ENCODE results near the gene MPIG6B. TPM values are rescaled to one million over a fixed set of nuclear protein-coding genes. Genes with fewer than 3 reads are reported as not detected.

Gene MPIG6B
- total RNA-seq = under 1 TPM in 1 of 4 donors, not detected in 3; 0.54 TPM

- 80 to 82% methylated on average over 1 to 2 of the region's 46 CpGs for WGBS, 2 donors (ENCODE audit: low coverage in 1 of 2)
- Histone ChIP-seq H3K4me1 (peaks cover 0 to 21% (median 9%) of the 10 kb centered on the region in 3 donors), H3K27ac (no peak within 1 kb of the TSS), H3K4me3 (no peak within 1 kb of the TSS), H3K27me3 (no peaks in the 10 kb centered on the region), H3K9me3 (no peaks in the 10 kb centered on the region), H3K36me3 (peaks cover 0 to 34% of the 10 kb centered on the region in 2 donors)
- ATAC-seq = no peak
- TF ChIP-seq POLR2A (IDR thresholded peaks at IDR 0.05) (no peak), EP300 (IDR thresholded peaks at IDR 0.05) (no peak)
These were observed at the start of gene MPIG6B for GRCh38 chr6:31723245-31723979. Gene MPIG6B, plus strand, starts transcription at chr6:31723373. Its CDS starts 11 bp downstream, at chr6:31723384.

- TF ChIP-seq POLR2AphosphoS5 (IDR thresholded peaks at IDR 0.05) (no peak), EP300 (IDR thresholded peaks at IDR 0.05) (no peak), CTCF (IDR thresholded peaks at IDR 0.05) (no peak), POLR2A (IDR thresholded peaks at IDR 0.05) (no peak)
- ATAC-seq = no peak
These were observed 46.8 kb upstream of the MPIG6B start for GRCh38 chr6:31676322-31676903.

GRCh38 chr6:31676904-31677303 is 46.3 kb upstream of the MPIG6B start:
- 57% methylated on average over 6 of the region's 6 CpGs; no CpG with 5 or more reads in 1 of the 2 donors for WGBS, 2 donors (ENCODE audit: low coverage in 1 of 2)

More at GRCh38 chr6:31676322-31676903, 46.8 kb upstream of the MPIG6B start:
- Histone ChIP-seq H3K27ac (no peak overlapping the region), H3K27me3 (no peaks in the 10 kb centered on the region), H3K9me3 (no peaks in the 10 kb centered on the region), H3K36me3 (peaks cover 0 to 31% of the 10 kb centered on the region in 2 donors), H3K4me1 (peaks cover 0 to 16% (median 5%) of the 10 kb centered on the region in 3 donors), H3K4me3 (no peak overlapping the region)
- WGBS, 2 donors (ENCODE audit: low coverage in 1 of 2) = 70 to 85% methylated on average over 2 to 3 of the region's 4 CpGs

GRCh38 chr6:31677955-31678354 is 45.2 kb upstream of the MPIG6B start:
- no peak for ATAC-seq
- Histone ChIP-seq H3K36me3 (peaks cover 0 to 16% of the 10 kb centered on the region in 2 donors), H3K4me1 (peaks cover 0 to 25% (median 5%) of the 10 kb centered on the region in 3 donors), H3K9me3 (no peaks in the 10 kb centered on the region), H3K4me3 (no peak overlapping the region), H3K27ac (no peak overlapping the region), H3K27me3 (no peaks in the 10 kb centered on the region)
- TF ChIP-seq POLR2A (IDR thresholded peaks at IDR 0.05) = no peak
- no peak for TF ChIP-seq POLR2AphosphoS5 (IDR thresholded peaks at IDR 0.05)
- TF ChIP-seq CTCF (IDR thresholded peaks at IDR 0.05) = no peak
- no peak for TF ChIP-seq EP300 (IDR thresholded peaks at IDR 0.05)
- WGBS, 2 donors (ENCODE audit: low coverage in 1 of 2) = 74 to 81% methylated on average over 5 to 8 of the region's 8 CpGs

More at GRCh38 chr6:31676904-31677303, 46.3 kb upstream of the MPIG6B start:
- peaks cover 0 to 26% of the 10 kb centered on the region in 2 donors for H3K36me3 ChIP-seq
- peaks cover 0 to 20% (median 5%) of the 10 kb centered on the region in 3 donors for H3K4me1 ChIP-seq
- no peak overlapping the region for H3K27ac ChIP-seq
- no peak for ATAC-seq
- H3K27me3 ChIP-seq = no peaks in the 10 kb centered on the region
- H3K4me3 ChIP-seq = no peak overlapping the region
- H3K9me3 ChIP-seq = no peaks in the 10 kb centered on the region
- TF ChIP-seq POLR2A (IDR thresholded peaks at IDR 0.05) (no peak), CTCF (IDR thresholded peaks at IDR 0.05) (no peak), EP300 (IDR thresholded peaks at IDR 0.05) (no peak), POLR2AphosphoS5 (IDR thresholded peaks at IDR 0.05) (no peak)

- peaks cover 0 to 35% (median 5%) of the 10 kb centered on the region in 3 donors for H3K4me1 ChIP-seq
- peak within 1 kb of the TSS in 3 of 4 donors; percentile 58 to 86 (median 67) for H3K27ac ChIP-seq
- 5 to 15% methylated on average over 5 to 11 of the region's 17 CpGs for WGBS, 2 donors (ENCODE audit: low coverage in 1 of 2)
These were observed 42.7 kb upstream of the MPIG6B start, which contains the start of gene LY6G5C for GRCh38 chr6:31680226-31681134. Gene LY6G5C, minus strand, starts transcription at chr6:31681067. Its CDS starts 694 bp downstream, at chr6:31680373.

More at GRCh38 chr6:31680226-31681134, 42.7 kb upstream of the MPIG6B start, which contains the start of gene LY6G5C:
- TF ChIP-seq EP300 (IDR thresholded peaks at IDR 0.05) = no peak
- TF ChIP-seq POLR2AphosphoS5 (IDR thresholded peaks at IDR 0.05) = peak; percentile 44
- TF ChIP-seq CTCF (IDR thresholded peaks at IDR 0.05) = peak in 3 of 4 experiments; percentile 66 to 85 (median 67)
- no peak for TF ChIP-seq POLR2A (IDR thresholded peaks at IDR 0.05)
- H3K27me3 ChIP-seq = no peaks in the 10 kb centered on the region
- H3K9me3 ChIP-seq = no peaks in the 10 kb centered on the region
- peak within 1 kb of the TSS; percentile 46 to 50 for H3K4me3 ChIP-seq
- H3K36me3 ChIP-seq = peaks cover 0 to 2% of the 10 kb centered on the region in 2 donors
- peak; percentile 88 for ATAC-seq

All from gastroesophageal sphincter (tissue), 4 donors.